Retinal pigment epithelial cell (primary cell): ENCODE data around the gene ARHGAP44.
A peak's percentile ranks its signal among the peaks of the same experiment; 100 is the strongest.

Experiments used
- DNase-seq: peaks from one replicate; pipeline ENCODE4 v3.0.0-alpha.2; 2010; ENCODE audit warnings: low read depth
- H3K4me3 ChIP-seq: 2 replicates; pipeline ENCODE4 v1.5.1; 2011; ENCODE audit warnings: mild to moderate bottlenecking, low read length, control low read depth, moderate library complexity
- CTCF ChIP-seq: conservative IDR thresholded peaks from 2 replicates; pipeline ENCODE4 v1.5.1; 2011; ENCODE audit warnings: low read depth, low read length, control low read depth, inconsistent platforms

Gene ARHGAP44

GRCh38 chr17:13027246-13027645 is 237.9 kb downstream of the ARHGAP44 start:
- no peak for DNase-seq
- TF ChIP-seq CTCF: no peak
- no peak overlapping the region for H3K4me3 ChIP-seq

GRCh38 chr17:13029340-13029739 is 240.0 kb downstream of the ARHGAP44 start:
- no peak overlapping the region for H3K4me3 ChIP-seq
- DNase-seq: no peak
- no peak for TF ChIP-seq CTCF

- no peak for TF ChIP-seq CTCF
- no peak overlapping the region for H3K4me3 ChIP-seq
- DNase-seq: no peak
Measured at GRCh38 chr17:13030056-13030455, 240.8 kb downstream of the ARHGAP44 start.

- peak; percentile 79 for TF ChIP-seq CTCF
- H3K4me3 ChIP-seq: no peak overlapping the region
- peak; percentile 11 for DNase-seq
Measured at GRCh38 chr17:13030459-13031300, 241.4 kb downstream of the ARHGAP44 start.

- TF ChIP-seq CTCF: peak; percentile 85
- no peak for DNase-seq
- no peak overlapping the region for H3K4me3 ChIP-seq
Measured at GRCh38 chr17:13031718-13032350, 242.5 kb downstream of the ARHGAP44 start.

- DNase-seq: no peak
- H3K4me3 ChIP-seq: no peak overlapping the region
- TF ChIP-seq CTCF: no peak
Measured at GRCh38 chr17:13035420-13035819, 246.1 kb downstream of the ARHGAP44 start.

GRCh38 chr17:13036751-13037150 is 247.5 kb downstream of the ARHGAP44 start:
- no peak overlapping the region for H3K4me3 ChIP-seq
- no peak for TF ChIP-seq CTCF
- no peak for DNase-seq
